GM12878 (cell line): ENCODE measurements around the gene MYOZ1. TPM values are rescaled to one million over a fixed set of nuclear protein-coding genes. Genes with fewer than 3 reads are reported as not detected.

Experiments
- ATAC-seq: fragments of 200-7000 bp; cut with Tn5 transposase; 3 replicates; pipeline ENCODE4 v1.9.1; 2020; ENCODE audit warnings: mild to moderate bottlenecking, moderate library complexity
- BruUV-seq: library from RNA; stranded (reverse); fragments of 400-500 nt; replicated peaks from 2 replicates; lab custom pipeline; 2021; lab: Mats Ljungman, UMichigan
- CTCF ChIA-PET: fragments of 300-600 bp; sonication (Branson Sonifier 250); formaldehyde crosslinking; extraction: SDS; loops from one replicate; lab custom pipeline; 2021; ENCODE audit warnings: inconsistent platforms; lab: Yijun Ruan, JAX
- POLR2A ChIA-PET: fragments of 350-600 bp; formaldehyde crosslinking; extraction: SDS; loops from one replicate; lab custom pipeline; 2021; ENCODE audit warnings: inconsistent platforms; lab: Charles Lee
- RAD21 ChIA-PET: fragments of 300-600 bp; sonication (Branson Sonifier 250); formaldehyde crosslinking; loops from one replicate; lab custom pipeline; 2023; ENCODE audit warnings: antibody characterized with exemption; ENCODE audit not compliant: unreplicated experiment; lab: Charles Lee
- SMC1A ChIA-PET: fragments of 300-600 bp; sonication (Branson Sonifier 250); formaldehyde crosslinking; loops from one replicate; lab custom pipeline; 2023; ENCODE audit not compliant: unreplicated experiment, uncharacterized antibody; lab: Charles Lee
- DNase-seq: peaks from one replicate; pipeline ENCODE4 v3.0.0-alpha.2; 2011; ENCODE audit warnings: low read depth, low spot score
- FAIRE-seq: peaks from 3 replicates; lab custom pipeline; 2011; peaks lifted over from hg19 to GRCh38; lab: Jason Lieb, UNC
- H2AFZ ChIP-seq: 2 replicates; pipeline ENCODE4 v1.6.0; 2011; ENCODE audit warnings: low read depth, low read length, control low read depth; ENCODE audit not compliant: control insufficient read depth
- H3K27ac ChIP-seq: 2 replicates; pipeline ENCODE4 v1.5.1; 2011; ENCODE audit warnings: control low read depth; ENCODE audit not compliant: control insufficient read depth, insufficient read depth
- H3K27me3 ChIP-seq, 2 experiments: replicated peaks in 1 of 2; 2 replicates each; pipeline versions ENCODE4 v1.6.0 to v1.6.1; 2011; ENCODE audit warnings: low read length in 1 of 2; ENCODE audit not compliant: control insufficient read depth in 2 of 2, insufficient read depth in 2 of 2
- H3K36me3 ChIP-seq, 2 experiments: 2 replicates each; pipeline ENCODE4 v1.5.1; 2011; ENCODE audit warnings: low read length in 1 of 2; ENCODE audit not compliant: control insufficient read depth in 2 of 2, insufficient read depth in 2 of 2
- H3K4me1 ChIP-seq: 2 replicates; pipeline ENCODE4 v1.6.1; 2011; ENCODE audit warnings: mild to moderate bottlenecking, low read length, moderate library complexity, mixed read lengths; ENCODE audit not compliant: control insufficient read depth, insufficient read depth
- H3K4me2 ChIP-seq: 2 replicates; pipeline ENCODE4 v1.6.0; 2011; ENCODE audit warnings: control low read depth; ENCODE audit not compliant: control insufficient read depth, insufficient read depth
- H3K4me3 ChIP-seq: fragments of 200-600 bp; sonication (generic); 2 replicates; pipeline ENCODE4 v1.5.1; 2016
- H3K79me2 ChIP-seq: 2 replicates; pipeline ENCODE4 v1.6.0; 2011; ENCODE audit warnings: low read length; ENCODE audit not compliant: control insufficient read depth, insufficient read depth
- H3K9ac ChIP-seq: 2 replicates; pipeline ENCODE4 v1.8.0; 2011; ENCODE audit warnings: low read length, control low read depth, mixed read lengths; ENCODE audit not compliant: control insufficient read depth, insufficient read depth
- H3K9me3 ChIP-seq: replicated peaks from 3 replicates; pipeline ENCODE4 v1.5.1; 2011; ENCODE audit warnings: mild to moderate bottlenecking, low read length; ENCODE audit not compliant: control insufficient read depth, insufficient read depth
- H4K20me1 ChIP-seq: 2 replicates; pipeline ENCODE4 v1.6.0; 2011; ENCODE audit not compliant: control insufficient read depth, insufficient read depth
- MXI1 ChIP-seq: fragments of 150-350 bp; IDR thresholded peaks from 2 replicates; pipeline ENCODE4 v1.6.1; 2011; ENCODE audit warnings: low read depth, mild to moderate bottlenecking, inconsistent platforms, low read length, improper control_type of control experiment
- POLR2AphosphoS2 ChIP-seq: IDR thresholded peaks from 2 replicates; pipeline ENCODE4 v1.6.1; 2011; ENCODE audit warnings: low read depth, mild to moderate bottlenecking, low read length, improper control_type of control experiment, moderate library complexity
- POLR2AphosphoS5 ChIP-seq: IDR thresholded peaks from 2 replicates; pipeline ENCODE4 v1.6.1; 2011; ENCODE audit warnings: mild to moderate bottlenecking, low read length, inconsistent platforms
- SIX5 ChIP-seq: IDR thresholded peaks from 2 replicates; pipeline ENCODE4 v1.6.1; 2011; ENCODE audit warnings: mild to moderate bottlenecking, low read depth, low read length, moderate library complexity; ENCODE audit not compliant: severe bottlenecking
- SMARCA5 ChIP-seq: fragments of 450-650 bp; IDR thresholded peaks from 2 replicates; pipeline ENCODE4 v1.6.1; 2017; ENCODE audit warnings: mild to moderate bottlenecking
- ZNF207 ChIP-seq: fragments of 450-650 bp; IDR thresholded peaks from 2 replicates; pipeline ENCODE4 v1.6.1; 2014; ENCODE audit warnings: antibody characterized with exemption, mild to moderate bottlenecking, borderline replicate concordance
- ZSCAN29 ChIP-seq: fragments of 450-650 bp; IDR thresholded peaks from 2 replicates; pipeline ENCODE4 v1.6.1; 2017; ENCODE audit warnings: mild to moderate bottlenecking, moderate library complexity
- WGBS: methylation state at CpG from one replicate; pipeline ENCODE4 v1.1.6; 2016; ENCODE audit warnings: low lambda C conversion rate; ENCODE audit not compliant: insufficient replicate concordance, insufficient coverage; ENCODE audit errors: missing lambda C conversion rate; 5-methylcytosine and 5-hydroxymethylcytosine counted together
- in situ Hi-C: fragments of 300-500 bp; cut with MboI; formaldehyde crosslinking; loops from 9 replicates; pipeline ENCODE4 v1.14.3; 2018; ENCODE audit warnings: mixed read lengths
- intact Hi-C: fragments of 100-400 bp; cut with micrococcal nuclease; formaldehyde crosslinking; loops from one replicate; pipeline ENCODE4 v1.14.2; 2022; ENCODE audit not compliant: unreplicated experiment
- polyA plus RNA-seq, 11 experiments: library from polyadenylated mRNA; depleted of rRNA in 4 of 11; unstranded in 6 of 11; stranded (reverse) in 5 of 11; fragments of >200 nt; fragmentation: Nextera tagmentation in 4 of 11; fragmentation: Illumina TruSeq in 1 of 11; extraction: Ambion mirVana in 4 of 11; extraction: Trizol in 1 of 11; gene quantifications; 1 replicate in 1 of 11; 2 replicates in 10 of 11; pipeline versions ENCODE4 v1.2.1 to v1.2.3, GENCODE V29; 2011 to 2016; ENCODE audit warnings: inconsistent platforms in 2 of 11, missing spikeins in 2 of 11, low read depth in 1 of 11
- total RNA-seq, 4 experiments: library from RNA; depleted of rRNA in 3 of 4; stranded (reverse); fragments of >200 nt in 3 of 4; fragmentation: Illumina TruSeq in 1 of 4; extraction: Trizol in 1 of 4; gene quantifications; 2 replicates each; pipeline versions ENCODE4 v1.2.1 to v1.2.3, GENCODE V29; 2013 to 2021
- TF ChIP-seq, protein P1 (sequence below): fragments of 450-650 bp; IDR thresholded peaks from 2 replicates; pipeline ENCODE4 v1.6.1; 2014; ENCODE audit warnings: mild to moderate bottlenecking
- TF ChIP-seq, protein P2 (sequence below): fragments of 450-650 bp; IDR thresholded peaks from 2 replicates; pipeline ENCODE4 v1.6.1; 2018; ENCODE audit warnings: mild to moderate bottlenecking, low read depth, moderate library complexity; ENCODE audit not compliant: partially characterized antibody
- TF ChIP-seq, protein P3 (sequence below): fragments of 150-350 bp; IDR thresholded peaks from 2 replicates; pipeline ENCODE4 v1.6.1; 2016; ENCODE audit warnings: low read depth, low read length

MYOZ1 gene
- total and polyA plus RNA-seq, 10 of the 15 experiments (the other 5 are each of a cell fraction or from before 2014, with no cell fraction given), result 0.05 to 2.0 (median 0.62) TPM

- TF ChIP-seq, protein P1, sequence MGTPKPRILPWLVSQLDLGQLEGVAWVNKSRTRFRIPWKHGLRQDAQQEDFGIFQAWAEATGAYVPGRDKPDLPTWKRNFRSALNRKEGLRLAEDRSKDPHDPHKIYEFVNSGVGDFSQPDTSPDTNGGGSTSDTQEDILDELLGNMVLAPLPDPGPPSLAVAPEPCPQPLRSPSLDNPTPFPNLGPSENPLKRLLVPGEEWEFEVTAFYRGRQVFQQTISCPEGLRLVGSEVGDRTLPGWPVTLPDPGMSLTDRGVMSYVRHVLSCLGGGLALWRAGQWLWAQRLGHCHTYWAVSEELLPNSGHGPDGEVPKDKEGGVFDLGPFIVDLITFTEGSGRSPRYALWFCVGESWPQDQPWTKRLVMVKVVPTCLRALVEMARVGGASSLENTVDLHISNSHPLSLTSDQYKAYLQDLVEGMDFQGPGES, result no peak
- TF ChIP-seq ZSCAN29, result no peak
Measured at GRCh38 chr10:73628405-73628804, 12.9 kb downstream of the MYOZ1 start (continued).

- in situ Hi-C loops, result no loop called here
- ATAC-seq (no peak), DNase-seq (no peak), FAIRE-seq (no peak)
- Histone ChIP-seq H3K4me1 (peaks cover 5% of the 10 kb centered on the region), H3K9me3 (no peaks in the 10 kb centered on the region), H3K9ac (no peak overlapping the region), H2AFZ (no peak overlapping the region), H3K4me3 (no peak overlapping the region), H3K36me3 (no peaks in the 10 kb centered on the region), H3K79me2 (peaks cover 10% of the 10 kb centered on the region), H3K27ac (no peak overlapping the region), H4K20me1 (no peaks in the 10 kb centered on the region), H3K4me2 (peak overlapping the region; percentile 41), H3K27me3 (no peaks in the 10 kb centered on the region)
- BruUV-seq, result no TSS peak
- POLR2A ChIA-PET, result interaction anchor here (0.9 kb wide), 1 partner anchor 16 kb away, joined by 3 read pairs; no protein-coding TSS in a partner anchor
- no peak for TF ChIP-seq POLR2AphosphoS2
- TF ChIP-seq ZNF207, result no peak
- TF ChIP-seq, protein P2, sequence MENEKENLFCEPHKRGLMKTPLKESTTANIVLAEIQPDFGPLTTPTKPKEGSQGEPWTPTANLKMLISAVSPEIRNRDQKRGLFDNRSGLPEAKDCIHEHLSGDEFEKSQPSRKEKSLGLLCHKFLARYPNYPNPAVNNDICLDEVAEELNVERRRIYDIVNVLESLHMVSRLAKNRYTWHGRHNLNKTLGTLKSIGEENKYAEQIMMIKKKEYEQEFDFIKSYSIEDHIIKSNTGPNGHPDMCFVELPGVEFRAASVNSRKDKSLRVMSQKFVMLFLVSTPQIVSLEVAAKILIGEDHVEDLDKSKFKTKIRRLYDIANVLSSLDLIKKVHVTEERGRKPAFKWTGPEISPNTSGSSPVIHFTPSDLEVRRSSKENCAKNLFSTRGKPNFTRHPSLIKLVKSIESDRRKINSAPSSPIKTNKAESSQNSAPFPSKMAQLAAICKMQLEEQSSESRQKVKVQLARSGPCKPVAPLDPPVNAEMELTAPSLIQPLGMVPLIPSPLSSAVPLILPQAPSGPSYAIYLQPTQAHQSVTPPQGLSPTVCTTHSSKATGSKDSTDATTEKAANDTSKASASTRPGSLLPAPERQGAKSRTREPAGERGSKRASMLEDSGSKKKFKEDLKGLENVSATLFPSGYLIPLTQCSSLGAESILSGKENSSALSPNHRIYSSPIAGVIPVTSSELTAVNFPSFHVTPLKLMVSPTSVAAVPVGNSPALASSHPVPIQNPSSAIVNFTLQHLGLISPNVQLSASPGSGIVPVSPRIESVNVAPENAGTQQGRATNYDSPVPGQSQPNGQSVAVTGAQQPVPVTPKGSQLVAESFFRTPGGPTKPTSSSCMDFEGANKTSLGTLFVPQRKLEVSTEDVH, result no peak
- TF ChIP-seq SIX5, result no peak
- TF ChIP-seq, protein P3, sequence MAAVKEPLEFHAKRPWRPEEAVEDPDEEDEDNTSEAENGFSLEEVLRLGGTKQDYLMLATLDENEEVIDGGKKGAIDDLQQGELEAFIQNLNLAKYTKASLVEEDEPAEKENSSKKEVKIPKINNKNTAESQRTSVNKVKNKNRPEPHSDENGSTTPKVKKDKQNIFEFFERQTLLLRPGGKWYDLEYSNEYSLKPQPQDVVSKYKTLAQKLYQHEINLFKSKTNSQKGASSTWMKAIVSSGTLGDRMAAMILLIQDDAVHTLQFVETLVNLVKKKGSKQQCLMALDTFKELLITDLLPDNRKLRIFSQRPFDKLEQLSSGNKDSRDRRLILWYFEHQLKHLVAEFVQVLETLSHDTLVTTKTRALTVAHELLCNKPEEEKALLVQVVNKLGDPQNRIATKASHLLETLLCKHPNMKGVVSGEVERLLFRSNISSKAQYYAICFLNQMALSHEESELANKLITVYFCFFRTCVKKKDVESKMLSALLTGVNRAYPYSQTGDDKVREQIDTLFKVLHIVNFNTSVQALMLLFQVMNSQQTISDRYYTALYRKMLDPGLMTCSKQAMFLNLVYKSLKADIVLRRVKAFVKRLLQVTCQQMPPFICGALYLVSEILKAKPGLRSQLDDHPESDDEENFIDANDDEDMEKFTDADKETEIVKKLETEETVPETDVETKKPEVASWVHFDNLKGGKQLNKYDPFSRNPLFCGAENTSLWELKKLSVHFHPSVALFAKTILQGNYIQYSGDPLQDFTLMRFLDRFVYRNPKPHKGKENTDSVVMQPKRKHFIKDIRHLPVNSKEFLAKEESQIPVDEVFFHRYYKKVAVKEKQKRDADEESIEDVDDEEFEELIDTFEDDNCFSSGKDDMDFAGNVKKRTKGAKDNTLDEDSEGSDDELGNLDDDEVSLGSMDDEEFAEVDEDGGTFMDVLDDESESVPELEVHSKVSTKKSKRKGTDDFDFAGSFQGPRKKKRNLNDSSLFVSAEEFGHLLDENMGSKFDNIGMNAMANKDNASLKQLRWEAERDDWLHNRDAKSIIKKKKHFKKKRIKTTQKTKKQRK, result no peak
- no peak for TF ChIP-seq SMARCA5
- TF ChIP-seq POLR2AphosphoS5, result peak; percentile 58; the same call in 1 of the 2 replicates
- TF ChIP-seq MXI1, result no peak
- intact Hi-C loops, result loop anchor here (5.0 kb wide), 1 partner anchor 100 kb away; no protein-coding TSS in a partner anchor
- SMC1A ChIA-PET, result interaction anchor here (0.6 to 6.6 kb wide), 5 partner anchors 14 to 97 kb away, joined by 3 to 38 read pairs (median 5); partner anchors contain the start of genes MYOZ1 and USP54
- RAD21 ChIA-PET, result interaction anchor here (0.8 to 7.3 kb wide), 2 partner anchors 17 to 22 kb away, joined by 3 to 33 read pairs; no protein-coding TSS in a partner anchor
- WGBS, result 99% methylated on average over 6 of the region's 6 CpGs
- CTCF ChIA-PET, result interaction anchor here (0.7 to 7.7 kb wide), 2 partner anchors 16 to 131 kb away, joined by 3 to 60 read pairs; partner anchors contain the start of gene MYOZ1
Measured at GRCh38 chr10:73627300-73627699, 14.0 kb downstream of the MYOZ1 start.
